Keratinocyte (primary cell): Measurements from ENCODE around the gene KLK8. TPM values are rescaled to one million over a fixed set of nuclear protein-coding genes. Genes with fewer than 3 reads are reported as not detected.

Source experiments
- DNase-seq: peaks from one replicate; pipeline ENCODE4 v3.0.0-alpha.2; 2011; ENCODE audit warnings: low read depth, missing footprints, low spot score
- FAIRE-seq: peaks from 2 replicates; lab custom pipeline; 2011; peaks lifted over from hg19 to GRCh38; lab: Jason Lieb, UNC
- H2AFZ ChIP-seq: 2 replicates; pipeline ENCODE4 v1.6.0; 2012; ENCODE audit warnings: low read length, control low read depth, inconsistent platforms; ENCODE audit not compliant: control insufficient read depth
- H3K27ac ChIP-seq: 2 replicates; pipeline ENCODE4 v1.5.1; 2011; ENCODE audit warnings: low read length; ENCODE audit not compliant: control insufficient read depth, insufficient read depth
- H3K27me3 ChIP-seq: 3 replicates; pipeline ENCODE4 v1.6.0; 2011; ENCODE audit warnings: low read length; ENCODE audit not compliant: control insufficient read depth, insufficient read depth; ENCODE audit errors: extremely low read depth
- H3K36me3 ChIP-seq, 2 experiments: 2 replicates in 1 of 2; 3 replicates in 1 of 2; pipeline ENCODE4 v1.5.1; 2011; ENCODE audit warnings: low read length in 2 of 2, mild to moderate bottlenecking in 1 of 2; ENCODE audit not compliant: control insufficient read depth in 2 of 2, insufficient read depth in 2 of 2; ENCODE audit errors: extremely low read depth in 1 of 2
- H3K4me1 ChIP-seq: 3 replicates; pipeline ENCODE4 v1.5.1; 2011; ENCODE audit warnings: low read length; ENCODE audit not compliant: control insufficient read depth, insufficient read depth; ENCODE audit errors: extremely low read depth
- H3K4me2 ChIP-seq: 3 replicates; pipeline ENCODE4 v1.6.0; 2011; ENCODE audit warnings: low read depth, low read length; ENCODE audit not compliant: control insufficient read depth, insufficient read depth; ENCODE audit errors: extremely low read depth
- H3K4me3 ChIP-seq, 3 experiments: fragments of 200-600 bp in 1 of 3; sonication (generic) in 1 of 3; 2 replicates in 2 of 3; 3 replicates in 1 of 3; pipeline ENCODE4 v1.5.1; 2011 to 2016; ENCODE audit warnings: low read length in 3 of 3, mild to moderate bottlenecking in 3 of 3, control low read depth in 2 of 3, inconsistent platforms in 1 of 3, low read depth in 1 of 3, mixed read lengths in 1 of 3, mixed run types in 1 of 3, moderate library complexity in 1 of 3; ENCODE audit not compliant: control insufficient read depth in 2 of 3, insufficient read depth in 2 of 3; ENCODE audit errors: extremely low read depth in 1 of 3
- H3K79me2 ChIP-seq: 2 replicates; pipeline ENCODE4 v1.6.0; 2012; ENCODE audit warnings: low read length; ENCODE audit not compliant: control insufficient read depth, insufficient read depth
- H3K9ac ChIP-seq: 3 replicates; pipeline ENCODE4 v1.6.0; 2011; ENCODE audit warnings: low read length; ENCODE audit not compliant: control insufficient read depth, insufficient read depth; ENCODE audit errors: extremely low read depth
- H3K9me1 ChIP-seq: 3 replicates; pipeline ENCODE4 v1.6.0; 2011; ENCODE audit warnings: low read length; ENCODE audit not compliant: control insufficient read depth, insufficient read depth; ENCODE audit errors: extremely low read depth
- H3K9me3 ChIP-seq: 2 replicates; pipeline ENCODE4 v1.5.1; 2012; ENCODE audit warnings: low read depth, low read length; ENCODE audit not compliant: control insufficient read depth
- H4K20me1 ChIP-seq: 3 replicates; pipeline ENCODE4 v1.6.0; 2011; ENCODE audit warnings: low read length; ENCODE audit not compliant: control insufficient read depth, insufficient read depth; ENCODE audit errors: extremely low read depth
- EZH2 ChIP-seq: IDR thresholded peaks from one replicate; pipeline ENCODE4 v1.6.1; 2012; ENCODE audit warnings: inconsistent platforms, mild to moderate bottlenecking, low read length, moderate library complexity
- dilution Hi-C: fragments of 300-500 bp; cut with MboI; formaldehyde crosslinking; loops from one replicate; pipeline ENCODE4 v1.7.0; 2020; ENCODE audit warnings: low sequenced_read_pairs; ENCODE audit not compliant: extremely low pct_ligation_motif_present
- polyA plus RNA-seq, 5 experiments: library from polyadenylated mRNA; depleted of rRNA in 3 of 5; stranded (reverse) in 3 of 5; stranded (forward) in 1 of 5; unstranded in 1 of 5; fragments of >200 nt; gene quantifications; 1 replicate in 1 of 5; 2 replicates in 3 of 5; 3 replicates in 1 of 5; pipeline versions ENCODE4 v1.2.1 to v1.2.3, GENCODE V29; 2011 to 2012; ENCODE audit warnings: missing spikeins in 2 of 5, low read depth in 1 of 5, low replicate concordance in 1 of 5
- TF ChIP-seq, protein P1 (sequence below), 3 experiments: IDR thresholded peaks in 1 of 3; conservative IDR thresholded peaks in 1 of 3; optimal IDR thresholded peaks in 1 of 3; 2 replicates in 2 of 3; 3 replicates in 1 of 3; pipeline versions ENCODE3 to v1.5.1; 2011; ENCODE audit warnings: low read length in 3 of 3, mild to moderate bottlenecking in 3 of 3, moderate library complexity in 2 of 3, control low read depth in 1 of 3, inconsistent platforms in 1 of 3; ENCODE audit not compliant: insufficient read depth in 2 of 3; ENCODE audit errors: extremely low read depth in 1 of 3

Gene KLK8
- polyA plus RNA-seq, 1 donor (not counting 4 experiments of a cell fraction or from before 2014, with no cell fraction given) = 118 TPM

DNA sequence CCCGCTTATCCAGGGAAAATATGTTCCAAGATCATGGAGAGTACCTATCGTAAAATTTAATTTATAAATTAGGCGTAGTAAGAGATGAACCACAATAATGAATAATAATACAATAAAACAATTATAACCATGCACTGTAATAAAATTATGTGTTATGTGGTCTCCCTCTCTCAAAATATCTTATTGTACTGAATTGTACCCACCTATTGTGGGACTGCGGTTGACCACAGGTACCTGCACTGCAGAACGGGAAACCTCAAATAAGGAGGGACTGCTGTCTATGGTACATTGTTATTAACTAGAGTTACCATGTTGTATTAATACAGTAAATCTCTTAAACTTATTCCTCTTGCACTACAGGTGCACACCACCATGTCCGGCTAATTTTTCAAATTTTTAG is 38.7 kb upstream of the KLK8 start:
- H3K4me1 ChIP-seq = peaks cover 2% of the 10 kb centered on the region
- H3K9me3 ChIP-seq = no peaks in the 10 kb centered on the region
- H3K9me1 ChIP-seq = no peaks in the 10 kb centered on the region
- TF ChIP-seq, protein P1, sequence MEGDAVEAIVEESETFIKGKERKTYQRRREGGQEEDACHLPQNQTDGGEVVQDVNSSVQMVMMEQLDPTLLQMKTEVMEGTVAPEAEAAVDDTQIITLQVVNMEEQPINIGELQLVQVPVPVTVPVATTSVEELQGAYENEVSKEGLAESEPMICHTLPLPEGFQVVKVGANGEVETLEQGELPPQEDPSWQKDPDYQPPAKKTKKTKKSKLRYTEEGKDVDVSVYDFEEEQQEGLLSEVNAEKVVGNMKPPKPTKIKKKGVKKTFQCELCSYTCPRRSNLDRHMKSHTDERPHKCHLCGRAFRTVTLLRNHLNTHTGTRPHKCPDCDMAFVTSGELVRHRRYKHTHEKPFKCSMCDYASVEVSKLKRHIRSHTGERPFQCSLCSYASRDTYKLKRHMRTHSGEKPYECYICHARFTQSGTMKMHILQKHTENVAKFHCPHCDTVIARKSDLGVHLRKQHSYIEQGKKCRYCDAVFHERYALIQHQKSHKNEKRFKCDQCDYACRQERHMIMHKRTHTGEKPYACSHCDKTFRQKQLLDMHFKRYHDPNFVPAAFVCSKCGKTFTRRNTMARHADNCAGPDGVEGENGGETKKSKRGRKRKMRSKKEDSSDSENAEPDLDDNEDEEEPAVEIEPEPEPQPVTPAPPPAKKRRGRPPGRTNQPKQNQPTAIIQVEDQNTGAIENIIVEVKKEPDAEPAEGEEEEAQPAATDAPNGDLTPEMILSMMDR (optimal IDR thresholded peaks at IDR 0.05 in 1 of 3, IDR thresholded peaks at IDR 0.05 in 1 of 3, conservative IDR thresholded peaks at IDR 0.05 in 1 of 3; ENCODE audit: extremely low read depth in 1 of 3, insufficient read depth in 2 of 3, low read length in 3 of 3) = no peak
- TF ChIP-seq EZH2 = no peak
- no peaks in the 10 kb centered on the region for H4K20me1 ChIP-seq
- no peak overlapping the region for H2AFZ ChIP-seq
- no peak overlapping the region for H3K9ac ChIP-seq
- FAIRE-seq (no peak), DNase-seq (no peak)
- no peaks in the 10 kb centered on the region for H3K27me3 ChIP-seq
- no peak overlapping the region for H3K4me2 ChIP-seq
- no peaks in the 10 kb centered on the region for H3K36me3 ChIP-seq
- dilution Hi-C loops = no loop called here
- no peak overlapping the region for H3K27ac ChIP-seq
- H3K79me2 ChIP-seq = no peaks in the 10 kb centered on the region
- no peak overlapping the region for H3K4me3 ChIP-seq

DNA sequence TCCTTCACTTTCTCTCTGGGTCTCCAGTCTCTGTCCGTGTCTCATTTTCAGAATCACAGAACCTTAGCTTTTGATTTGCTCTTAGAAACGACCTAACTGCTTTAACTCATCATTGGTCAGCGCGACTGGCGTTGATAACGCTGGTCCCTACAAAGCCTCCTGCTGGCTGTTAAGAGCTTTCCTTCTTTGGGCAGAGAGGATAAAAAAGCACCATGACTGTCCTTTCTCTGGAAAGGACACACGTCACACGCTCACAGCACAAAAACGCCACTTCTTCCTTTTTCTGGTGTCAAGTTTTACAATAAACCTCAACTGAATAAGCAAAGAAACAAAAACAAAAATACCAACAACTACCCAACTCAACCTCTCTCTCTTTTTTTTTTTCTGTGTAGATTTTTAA is 35.1 kb upstream of the KLK8 start:
- Histone ChIP-seq H4K20me1 (no peaks in the 10 kb centered on the region), H3K36me3 (no peaks in the 10 kb centered on the region), H3K4me3 (no peak overlapping the region), H3K4me1 (peaks cover 2% of the 10 kb centered on the region), H3K4me2 (no peak overlapping the region), H3K27me3 (peaks cover 3% of the 10 kb centered on the region), H3K9ac (no peak overlapping the region), H3K9me3 (no peaks in the 10 kb centered on the region), H2AFZ (no peak overlapping the region), H3K79me2 (no peaks in the 10 kb centered on the region), H3K9me1 (no peaks in the 10 kb centered on the region), H3K27ac (no peak overlapping the region)
- TF ChIP-seq, protein P1 (optimal IDR thresholded peaks at IDR 0.05 in 1 of 3, IDR thresholded peaks at IDR 0.05 in 1 of 3, conservative IDR thresholded peaks at IDR 0.05 in 1 of 3; ENCODE audit: extremely low read depth in 1 of 3, insufficient read depth in 2 of 3, low read length in 3 of 3) = no peak
- no peak for TF ChIP-seq EZH2
- FAIRE-seq = no peak
- no peak for DNase-seq
- dilution Hi-C loops = no loop called here
